GM19324 (cell line): ENCODE measurements around the gene GDPGP1.

Source experiments
- ATAC-seq: cut with Tn5 transposase; IDR thresholded peaks from one replicate; pipeline ENCODE4 v1.9.1; 2021; ENCODE audit warnings: mild to moderate bottlenecking, moderate library complexity; ENCODE audit not compliant: unreplicated experiment, low FRiP score

The GDPGP1 gene

DNA sequence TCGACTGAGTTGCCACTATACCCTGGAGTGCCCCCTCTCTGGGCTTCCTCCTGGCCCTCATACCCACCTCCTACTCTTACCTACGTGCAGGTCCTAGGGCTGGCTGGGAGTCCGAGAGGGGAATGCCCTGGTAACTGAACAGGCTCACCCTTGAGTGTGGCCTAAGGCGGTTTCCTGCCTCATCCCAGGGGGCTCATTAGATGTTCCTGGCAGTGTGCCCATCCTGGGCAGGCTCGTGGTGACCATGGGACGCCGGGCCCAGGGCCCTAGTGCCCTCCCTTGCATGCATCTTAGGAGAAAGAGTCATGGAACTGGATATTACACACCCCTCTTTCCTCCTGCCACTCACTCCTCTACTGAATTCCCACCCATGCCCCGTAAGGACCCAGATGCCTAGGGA lies 30.1 kb upstream of the GDPGP1 start:
- ATAC-seq, result no peak

DNA sequence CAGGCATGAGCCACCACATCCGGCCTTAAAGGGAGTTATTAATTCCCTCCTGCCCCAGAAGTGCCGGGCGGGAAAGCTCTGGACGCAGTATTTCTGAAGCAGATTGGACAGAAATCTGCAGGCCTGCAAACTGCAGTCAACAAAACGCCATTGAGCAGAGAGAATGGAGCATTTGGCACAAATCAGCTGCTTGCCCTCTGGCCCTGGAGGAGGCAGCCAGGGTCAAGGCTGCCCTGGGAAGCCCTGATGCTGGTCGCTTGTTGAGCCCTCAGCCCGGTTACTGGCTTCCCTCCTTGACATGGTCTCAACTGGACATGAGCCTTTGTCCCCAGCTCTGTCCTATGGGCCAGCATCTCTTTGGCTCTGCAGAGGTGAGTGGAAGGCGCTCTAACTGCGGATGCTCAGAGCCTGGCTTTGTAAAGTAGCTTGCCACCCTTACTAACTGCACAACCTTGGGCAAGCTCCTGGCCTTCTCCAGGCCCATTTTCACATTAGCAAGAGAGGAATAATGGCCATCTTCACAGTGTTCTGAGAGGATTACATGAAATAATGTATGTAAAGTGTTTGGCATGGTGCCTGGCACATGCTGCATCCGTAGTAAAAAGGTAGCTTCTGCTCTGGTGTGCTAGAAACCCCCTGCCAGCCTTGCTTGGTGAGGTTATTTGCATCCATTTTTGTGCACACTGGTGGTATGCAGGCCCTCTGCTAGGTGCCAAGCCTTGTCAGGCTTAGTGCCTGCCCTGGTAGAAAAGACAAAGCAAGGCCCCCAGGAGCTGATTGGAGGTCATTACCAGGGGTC lies 28.8 kb upstream of the GDPGP1 start:
- no peak for ATAC-seq

DNA sequence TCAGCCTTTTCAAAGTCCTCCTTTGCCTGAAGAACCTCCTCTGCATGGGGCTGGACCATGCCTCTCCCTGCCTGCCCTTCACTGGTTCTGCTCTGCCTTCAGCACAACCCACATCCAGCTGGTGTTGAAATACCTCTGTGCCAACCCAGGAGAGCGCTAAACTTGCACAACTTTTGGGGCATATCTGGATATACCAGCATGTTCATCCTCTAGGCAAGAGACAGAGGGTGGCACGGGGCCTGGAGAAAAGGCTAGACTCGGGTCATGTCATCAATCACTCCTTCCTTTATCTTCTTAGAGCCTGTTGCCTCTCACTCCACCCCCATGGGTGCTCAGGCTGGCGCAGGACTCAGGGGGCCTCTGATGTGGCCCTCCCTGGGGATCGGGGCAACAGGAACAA lies 28.1 kb upstream of the GDPGP1 start:
- no peak for ATAC-seq

DNA sequence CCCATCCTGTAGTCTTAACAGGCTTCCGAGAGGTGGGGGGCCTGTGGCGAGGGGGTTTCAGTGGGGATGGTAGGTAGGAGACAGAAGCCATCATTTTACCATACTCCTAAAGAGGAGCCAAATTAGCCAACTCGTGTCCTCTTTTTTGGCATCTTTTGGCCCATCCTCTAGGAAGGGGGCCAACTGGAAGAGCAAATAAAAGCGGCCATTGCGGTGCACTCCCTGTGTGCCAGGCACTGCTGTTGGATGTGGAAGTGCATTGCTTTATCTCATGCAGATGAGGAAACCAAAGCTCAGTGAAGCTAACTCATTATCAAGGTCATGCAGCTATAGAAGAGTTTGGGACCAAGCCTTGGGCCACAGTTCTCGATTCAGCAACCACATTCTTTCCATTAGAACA lies 26.8 kb upstream of the GDPGP1 start:
- no peak for ATAC-seq

DNA sequence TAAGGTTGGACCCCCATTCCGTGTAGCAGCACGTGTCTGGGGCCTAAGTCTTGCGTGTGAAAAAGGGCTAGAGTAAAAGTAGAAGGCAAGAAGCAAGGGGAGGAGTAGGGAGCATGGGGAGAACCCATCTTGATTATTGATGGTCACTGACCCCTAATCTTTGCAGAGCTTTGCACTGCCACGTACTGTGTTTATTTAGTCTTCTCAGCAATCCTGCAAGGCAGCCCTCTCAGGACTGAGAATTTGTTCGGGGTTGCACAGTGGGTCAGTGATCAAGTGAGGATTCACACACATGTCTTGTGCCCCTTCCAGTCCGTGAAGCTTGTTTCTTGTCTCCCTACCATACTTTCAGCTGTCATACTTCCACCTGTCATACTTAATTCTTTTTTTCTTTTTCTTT lies 25.7 kb upstream of the GDPGP1 start:
- no peak for ATAC-seq

DNA sequence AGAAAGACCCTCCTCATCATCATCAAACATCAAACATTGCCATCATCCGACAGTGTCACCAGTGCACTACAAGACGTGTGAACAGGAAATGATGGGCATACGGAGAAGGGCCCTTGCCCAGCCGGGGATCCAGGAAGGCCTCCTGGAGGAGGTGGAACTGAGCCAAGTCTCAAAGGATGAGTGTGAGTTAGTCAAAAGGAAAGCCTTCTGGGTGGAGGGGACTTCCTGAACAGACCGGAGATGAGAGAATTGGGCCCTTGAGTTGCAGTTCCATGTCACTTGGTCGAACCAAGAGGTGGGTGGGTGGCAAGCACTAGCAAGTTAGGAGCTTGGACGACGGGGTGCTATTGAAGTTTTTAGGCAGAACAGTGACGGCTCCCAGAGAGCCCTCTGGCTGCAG lies 24.4 kb upstream of the GDPGP1 start:
- no peak for ATAC-seq

DNA sequence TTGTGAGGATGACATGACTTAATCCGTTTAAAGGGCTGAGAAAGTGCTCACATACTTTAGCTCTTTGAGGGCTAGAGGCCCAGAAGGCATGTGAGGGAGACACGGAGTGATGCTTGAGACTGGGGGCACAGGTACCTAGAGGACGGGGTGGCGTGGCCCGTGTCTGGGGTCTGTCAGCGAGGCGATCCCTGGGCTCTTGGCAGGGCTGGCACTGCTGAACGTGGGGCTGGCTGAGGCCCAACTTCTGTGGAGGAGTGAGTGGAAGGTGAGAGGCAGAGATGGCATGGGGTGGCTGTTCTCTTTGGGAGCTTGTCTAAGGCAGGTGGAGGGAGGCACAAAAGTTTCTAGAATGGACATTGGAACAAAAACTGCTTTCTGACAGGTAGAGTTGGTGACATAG lies 23.4 kb upstream of the GDPGP1 start:
- no peak for ATAC-seq

DNA sequence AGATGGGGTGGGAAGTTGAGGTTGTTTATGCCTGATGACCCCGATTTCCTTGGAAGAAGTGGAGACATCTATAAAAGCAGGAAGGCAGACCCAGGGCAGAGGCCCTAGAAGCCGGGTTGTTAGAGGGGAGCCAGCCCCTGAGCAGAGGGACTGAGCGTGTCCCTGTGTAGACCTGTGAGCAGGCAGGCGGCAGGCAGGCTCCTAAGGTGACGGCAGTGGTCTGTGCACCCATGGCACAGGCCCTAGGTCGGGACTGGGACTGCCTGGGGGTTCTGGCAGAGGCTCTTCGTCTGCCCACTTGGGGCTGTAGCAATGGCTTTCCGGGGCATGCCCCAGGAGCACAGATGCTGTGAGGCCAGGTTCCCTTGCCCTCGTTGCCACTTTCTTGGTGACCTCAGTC lies 23.0 kb upstream of the GDPGP1 start:
- ATAC-seq, result no peak

DNA sequence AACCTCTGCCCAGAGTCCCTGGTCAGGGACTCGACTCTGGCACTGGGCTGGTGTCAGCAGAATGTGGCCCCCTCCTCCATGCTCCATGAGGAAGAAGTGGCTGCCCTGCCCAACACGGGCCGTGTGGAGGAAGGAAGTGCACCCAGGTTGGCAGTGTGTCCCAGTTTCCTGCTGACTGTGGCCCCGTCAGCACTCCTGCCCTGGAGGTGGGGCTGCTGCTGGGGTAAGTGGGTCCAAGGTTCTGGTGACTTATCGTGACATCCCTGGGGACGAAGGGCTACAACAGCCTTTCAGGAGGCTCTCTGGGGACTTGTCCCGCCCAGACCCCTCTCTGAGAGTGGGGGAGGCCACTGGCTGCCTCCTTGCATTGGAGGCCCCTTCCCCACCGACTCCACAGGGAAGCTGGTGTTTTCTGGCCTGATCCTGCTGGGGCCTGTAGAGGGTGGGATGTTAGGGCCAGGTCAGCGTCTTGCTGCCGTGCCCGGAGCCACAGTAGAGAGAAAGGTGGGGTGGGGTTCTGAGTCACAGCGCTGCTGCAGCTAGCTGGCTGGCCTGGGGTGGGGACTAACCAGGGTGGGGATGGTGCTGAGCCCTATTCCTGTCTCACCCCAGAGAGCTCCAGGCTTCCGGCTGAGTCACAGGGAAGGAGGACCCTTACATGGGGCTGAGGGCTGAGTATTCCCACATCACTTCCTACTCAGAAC lies 22.4 kb upstream of the GDPGP1 start:
- ATAC-seq, result no peak

DNA sequence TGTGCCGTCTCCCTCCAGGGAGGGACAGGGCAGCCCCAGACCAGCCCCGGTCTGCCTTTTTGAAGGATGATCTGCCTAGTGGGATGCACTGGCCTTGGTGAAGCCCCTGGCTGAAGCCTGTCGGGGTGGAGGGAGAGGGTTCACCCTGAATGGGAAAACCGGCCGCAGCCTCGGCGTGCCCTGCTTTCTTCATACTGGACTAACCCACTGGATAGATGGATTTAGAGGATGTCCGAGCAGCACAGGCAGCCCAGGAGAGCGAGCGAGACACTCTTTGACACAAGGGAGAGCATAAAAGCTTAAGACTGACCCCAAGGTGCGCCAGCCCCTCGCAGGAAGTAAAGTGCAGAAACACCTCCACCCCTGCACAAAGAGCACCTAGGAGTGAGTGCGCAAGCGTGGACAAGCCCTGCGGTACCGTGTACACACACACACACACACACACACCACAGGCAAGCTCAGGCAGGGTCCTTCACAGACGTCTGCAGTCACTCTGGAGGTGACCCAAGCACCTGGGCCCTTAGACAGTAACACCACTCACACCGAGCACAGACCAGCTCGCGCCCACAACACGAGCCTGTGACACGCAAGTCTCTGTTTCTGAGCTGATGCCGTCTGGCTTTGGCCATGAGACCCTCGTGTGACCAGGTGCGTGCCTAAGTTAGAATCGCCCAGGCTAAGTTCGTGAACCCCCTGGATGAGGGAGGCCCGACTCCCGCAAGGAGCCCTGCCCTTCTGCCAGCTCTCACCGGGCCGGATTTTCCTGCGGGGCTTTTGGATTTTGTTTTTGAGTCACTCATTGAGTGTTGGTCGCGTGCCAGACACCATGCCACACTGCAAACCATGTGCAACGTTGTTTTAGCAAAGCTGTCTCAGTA lies 21.5 kb upstream of the GDPGP1 start:
- ATAC-seq, result no peak

DNA sequence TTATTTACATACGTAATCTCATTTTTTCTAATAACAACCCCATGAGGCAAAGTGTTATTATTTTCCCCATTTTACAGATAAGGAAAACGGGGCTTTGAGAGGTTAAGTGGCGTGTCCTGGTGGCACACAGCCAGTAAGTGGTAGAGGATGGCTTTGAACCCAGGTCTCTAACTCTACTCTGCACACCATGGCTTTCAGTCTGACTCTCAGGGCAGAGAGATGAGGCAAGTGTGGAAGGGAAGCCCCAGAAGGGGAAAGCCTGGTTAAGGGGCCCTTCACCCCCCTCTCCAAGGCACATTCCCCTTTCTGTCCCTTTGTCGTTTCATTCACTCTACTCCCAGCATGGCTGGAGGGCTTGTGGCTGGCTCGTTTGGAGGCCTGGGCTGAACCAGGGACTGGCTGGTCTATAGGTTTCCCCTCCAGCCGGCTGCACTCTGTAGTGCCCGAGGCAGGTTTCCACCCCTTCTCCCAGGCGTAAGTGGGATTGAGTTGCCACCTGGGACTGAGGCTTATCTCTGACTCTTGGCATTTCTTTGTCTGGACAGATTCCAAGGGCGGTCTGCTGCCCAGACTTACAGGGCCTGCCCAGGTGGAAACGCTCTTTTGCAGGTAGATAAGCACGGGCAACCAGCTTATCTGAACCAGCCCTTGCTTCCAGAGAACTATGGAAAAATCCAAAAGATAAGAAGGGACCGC lies 20.7 kb upstream of the GDPGP1 start:
- no peak for ATAC-seq

DNA sequence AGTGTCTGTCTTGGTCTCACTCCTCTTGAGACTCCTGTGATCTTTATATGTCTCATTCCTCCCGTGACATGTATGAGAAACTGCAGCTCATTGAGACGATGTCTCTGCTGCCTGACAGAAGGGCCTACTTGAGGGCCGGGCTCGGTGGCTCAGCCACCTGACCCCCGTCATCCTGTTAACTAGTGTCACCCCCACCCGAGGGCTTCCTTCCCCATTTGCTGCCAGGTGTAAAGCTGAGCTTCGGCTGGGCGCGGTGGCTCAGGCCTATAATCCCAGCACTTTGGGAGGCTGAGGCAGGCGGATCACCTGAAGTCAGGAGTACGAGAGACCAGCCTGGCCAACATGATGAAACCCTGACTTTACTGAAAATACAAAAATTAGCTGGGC lies 20.2 kb upstream of the GDPGP1 start:
- ATAC-seq, result no peak

DNA sequence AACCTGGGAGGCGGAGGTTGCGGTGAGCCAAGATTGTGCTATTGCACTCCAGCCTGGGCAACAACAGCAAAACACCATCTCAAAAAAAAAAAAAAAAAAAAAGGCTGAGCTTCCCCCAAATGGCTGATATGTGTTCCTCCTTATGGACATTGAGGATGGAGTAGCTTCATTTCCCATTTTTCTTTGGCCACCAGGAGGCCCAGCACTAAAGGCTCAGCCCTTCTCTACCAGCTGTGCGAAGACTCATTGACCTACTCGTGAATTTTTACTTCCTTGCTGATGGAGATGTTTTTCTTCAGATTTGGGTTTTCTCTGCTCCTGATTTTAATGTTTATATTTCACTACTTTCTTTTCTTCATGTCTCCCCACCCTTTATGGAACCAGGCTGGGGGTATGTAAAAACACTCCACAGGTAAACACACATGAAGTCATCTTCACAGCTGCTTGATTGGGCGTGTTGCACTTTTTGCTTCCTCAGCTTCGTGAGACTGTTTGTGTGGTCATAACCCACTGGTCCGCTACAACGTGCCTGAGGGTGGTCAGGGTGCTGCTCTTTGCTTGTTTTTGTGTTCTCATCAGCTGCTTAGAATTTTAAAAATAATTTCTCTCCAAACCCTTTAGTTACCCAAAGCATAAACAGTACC lies 19.3 kb upstream of the GDPGP1 start:
- no peak for ATAC-seq

DNA sequence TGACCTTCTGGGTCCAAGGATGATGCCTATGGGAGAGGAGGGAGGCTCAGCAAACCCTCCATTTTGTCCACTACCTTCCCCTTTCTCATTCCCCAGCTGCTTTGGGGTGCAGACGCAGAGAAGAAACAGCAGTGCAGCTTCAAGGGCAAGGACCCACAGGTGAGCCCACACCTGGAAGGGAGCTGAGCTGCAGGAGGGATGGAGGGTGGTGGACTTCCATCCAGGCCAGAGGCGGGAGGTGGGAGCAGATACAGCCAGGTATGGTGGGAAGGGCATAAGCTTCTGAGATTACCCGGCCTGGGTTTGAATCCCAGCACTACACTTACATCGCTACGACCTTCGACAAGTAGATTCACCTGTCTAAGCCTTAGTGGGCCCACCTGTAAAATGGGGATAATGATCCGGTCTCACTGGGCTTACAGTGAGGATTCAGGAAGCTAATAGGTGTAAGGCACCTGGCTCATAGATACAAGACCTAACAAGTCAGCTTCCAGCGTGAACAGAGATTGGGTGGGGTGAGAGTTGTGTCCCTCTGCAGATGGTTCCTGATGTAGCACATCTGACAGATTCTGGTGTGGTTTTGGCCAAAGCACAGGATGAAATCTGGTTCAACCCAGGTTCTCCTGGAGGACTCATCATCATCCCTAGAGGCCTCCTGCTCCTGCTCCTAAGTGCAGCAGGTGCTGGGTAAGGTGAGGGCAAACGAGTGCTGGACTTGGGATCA lies 16.2 kb upstream of the GDPGP1 start:
- ATAC-seq, result no peak

DNA sequence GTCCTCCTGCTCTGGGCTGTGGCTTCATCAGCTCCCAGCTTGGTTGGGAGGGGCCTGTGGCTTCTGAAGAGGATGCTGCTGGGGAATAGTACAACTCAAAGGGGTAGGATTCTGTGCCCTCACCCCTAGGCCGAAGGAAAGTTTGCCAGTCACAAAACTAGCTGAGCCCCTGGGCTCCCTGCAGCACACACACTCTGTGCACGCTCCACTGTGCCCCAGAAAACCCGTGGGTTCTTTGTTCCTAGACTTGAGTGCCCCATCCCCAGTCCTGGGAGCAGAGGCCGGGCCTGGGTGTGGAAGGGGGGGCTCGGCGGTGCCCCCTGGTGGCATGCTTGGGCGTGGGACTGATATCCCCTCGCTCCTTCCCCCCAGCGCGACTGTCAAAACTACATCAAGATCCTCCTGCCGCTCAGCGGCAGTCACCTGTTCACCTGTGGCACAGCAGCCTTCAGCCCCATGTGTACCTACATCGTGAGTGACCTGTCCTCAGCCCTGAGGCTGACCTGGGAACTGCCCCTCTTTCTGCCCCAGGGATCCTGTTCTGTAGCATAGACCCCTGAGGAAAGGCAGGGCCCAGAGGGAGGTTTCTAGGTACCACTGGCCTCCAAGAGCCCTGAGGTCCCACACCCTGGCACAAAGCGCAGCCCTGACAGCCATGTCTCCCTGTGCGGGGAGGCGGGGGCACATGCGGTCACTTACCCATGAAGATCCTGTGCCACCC lies 14.4 kb upstream of the GDPGP1 start:
- ATAC-seq, result no peak

DNA sequence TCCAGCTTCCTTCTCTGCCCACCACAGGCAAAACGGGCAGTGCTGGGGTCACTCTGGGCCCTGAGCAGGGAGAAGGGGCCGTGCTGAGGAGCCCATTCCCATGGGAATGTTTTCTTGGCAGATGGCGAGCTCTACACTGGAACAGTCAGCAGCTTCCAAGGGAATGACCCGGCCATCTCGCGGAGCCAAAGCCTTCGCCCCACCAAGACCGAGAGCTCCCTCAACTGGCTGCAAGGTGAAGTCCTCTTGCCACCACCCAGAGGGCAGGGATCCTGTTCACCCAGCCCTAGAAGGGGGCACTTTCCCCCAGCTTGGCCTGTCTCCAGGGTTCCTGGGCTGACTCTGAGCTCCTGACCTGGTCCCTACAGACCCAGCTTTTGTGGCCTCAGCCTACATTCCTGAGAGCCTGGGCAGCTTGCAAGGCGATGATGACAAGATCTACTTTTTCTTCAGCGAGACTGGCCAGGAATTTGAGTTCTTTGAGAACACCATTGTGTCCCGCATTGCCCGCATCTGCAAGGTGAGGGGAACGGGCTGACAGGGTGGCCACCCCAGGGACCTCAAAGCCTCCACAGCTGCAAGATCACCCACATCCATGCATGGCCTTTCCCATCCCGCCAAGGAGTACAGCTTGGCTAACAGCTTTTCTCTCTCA lies 12.6 kb upstream of the GDPGP1 start:
- ATAC-seq, result no peak

DNA sequence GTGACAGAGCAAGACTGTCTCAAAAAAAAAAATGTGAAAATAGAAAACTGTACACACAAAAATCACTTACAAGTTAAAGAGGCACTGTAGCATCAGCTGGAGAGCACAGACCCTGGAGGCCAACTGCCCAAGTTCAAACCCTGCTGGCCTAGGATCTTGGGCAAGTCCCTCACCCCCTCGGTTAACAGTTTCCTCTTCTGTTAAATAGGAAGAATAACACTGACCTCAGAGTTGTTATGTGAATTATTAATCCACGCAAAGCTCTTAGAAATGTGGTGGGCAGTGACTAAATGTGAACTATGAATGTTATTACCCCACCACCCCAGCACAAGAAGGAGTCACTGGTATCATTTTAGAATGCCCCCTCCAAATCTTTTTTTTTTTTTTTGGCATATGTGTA lies 11.5 kb upstream of the GDPGP1 start:
- ATAC-seq, result no peak

DNA sequence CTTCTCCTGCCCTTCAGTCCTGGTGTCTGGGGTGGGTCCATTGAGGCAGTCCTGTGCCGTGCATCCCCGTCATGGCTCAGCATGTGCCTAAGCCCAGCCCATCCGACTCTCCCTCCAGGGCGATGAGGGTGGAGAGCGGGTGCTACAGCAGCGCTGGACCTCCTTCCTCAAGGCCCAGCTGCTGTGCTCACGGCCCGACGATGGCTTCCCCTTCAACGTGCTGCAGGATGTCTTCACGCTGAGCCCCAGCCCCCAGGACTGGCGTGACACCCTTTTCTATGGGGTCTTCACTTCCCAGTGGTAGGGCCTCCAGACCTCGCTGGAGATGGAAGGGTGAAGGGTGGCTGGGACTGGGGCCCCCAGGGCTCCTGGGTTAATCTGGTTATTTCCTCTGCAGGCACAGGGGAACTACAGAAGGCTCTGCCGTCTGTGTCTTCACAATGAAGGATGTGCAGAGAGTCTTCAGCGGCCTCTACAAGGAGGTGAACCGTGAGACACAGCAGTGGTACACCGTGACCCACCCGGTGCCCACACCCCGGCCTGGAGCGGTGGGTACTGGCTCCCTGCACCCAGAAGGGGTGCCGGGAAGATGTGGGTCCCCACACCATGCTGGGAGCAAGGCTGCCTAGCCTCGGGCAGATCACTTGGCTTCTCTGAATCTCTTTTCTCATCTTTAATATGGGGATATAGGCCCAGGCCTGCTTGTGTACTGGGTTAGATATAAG lies 10.4 kb upstream of the GDPGP1 start:
- no peak for ATAC-seq
